ENCODE measurements around the gene ASB16.

ASB16 gene

GRCh38 chr17:44188576-44189403 lies 18.3 kb downstream of the ASB16 start:
- TF ChIP-seq Cebpa-rat (IDR thresholded peaks at IDR 0.05), result no peak
- no peaks in the 10 kb centered on the region for H3K9me3 ChIP-seq
- peaks cover 37% of the 10 kb centered on the region for H4K20me1 ChIP-seq
- H3K27ac ChIP-seq, result no peak overlapping the region
- H3K4me1 ChIP-seq, result peaks cover 36% of the 10 kb centered on the region
- H3K4me3 ChIP-seq, result no peak overlapping the region
- no peaks in the 10 kb centered on the region for H3K27me3 ChIP-seq
- peak overlapping the region; percentile 83 for H3K4me2 ChIP-seq
- peak overlapping the region; percentile 94 for H3K9ac ChIP-seq
- H3K36me3 ChIP-seq, result peaks cover 67% of the 10 kb centered on the region

DNA sequence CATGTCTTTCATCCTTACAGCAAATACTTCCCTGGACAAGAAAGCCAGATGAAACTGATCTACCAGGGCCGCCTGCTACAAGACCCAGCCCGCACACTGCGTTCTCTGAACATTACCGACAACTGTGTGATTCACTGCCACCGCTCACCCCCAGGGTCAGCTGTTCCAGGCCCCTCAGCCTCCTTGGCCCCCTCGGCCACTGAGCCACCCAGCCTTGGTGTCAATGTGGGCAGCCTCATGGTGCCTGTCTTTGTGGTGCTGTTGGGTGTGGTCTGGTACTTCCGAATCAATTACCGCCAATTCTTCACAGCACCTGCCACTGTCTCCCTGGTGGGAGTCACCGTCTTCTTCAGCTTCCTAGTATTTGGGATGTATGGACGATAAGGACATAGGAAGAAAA lies 20.0 kb downstream of the ASB16 start:
- no peak overlapping the region for H3K9ac ChIP-seq
- H3K36me3 ChIP-seq, result peaks cover 75% of the 10 kb centered on the region
- no peak overlapping the region for H3K4me3 ChIP-seq
- peaks cover 19% of the 10 kb centered on the region for H3K4me1 ChIP-seq
- TF ChIP-seq Cebpa-rat (IDR thresholded peaks at IDR 0.05), result no peak
- H3K9me3 ChIP-seq, result no peaks in the 10 kb centered on the region
- no peak overlapping the region for H3K4me2 ChIP-seq
- no peak overlapping the region for H3K27ac ChIP-seq
- H3K27me3 ChIP-seq, result no peaks in the 10 kb centered on the region
- peaks cover 29% of the 10 kb centered on the region for H4K20me1 ChIP-seq

DNA sequence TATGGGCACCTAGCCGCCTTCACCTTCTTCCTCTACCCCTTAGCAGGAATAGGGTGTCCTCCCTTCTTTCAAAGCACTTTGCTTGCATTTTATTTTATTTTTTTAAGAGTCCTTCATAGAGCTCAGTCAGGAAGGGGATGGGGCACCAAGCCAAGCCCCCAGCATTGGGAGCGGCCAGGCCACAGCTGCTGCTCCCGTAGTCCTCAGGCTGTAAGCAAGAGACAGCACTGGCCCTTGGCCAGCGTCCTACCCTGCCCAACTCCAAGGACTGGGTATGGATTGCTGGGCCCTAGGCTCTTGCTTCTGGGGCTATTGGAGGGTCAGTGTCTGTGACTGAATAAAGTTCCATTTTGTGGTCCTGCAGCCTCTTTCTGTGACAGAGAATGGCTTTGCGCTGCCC lies 20.9 kb downstream of the ASB16 start:
- H3K27ac ChIP-seq, result no peak overlapping the region
- H3K9ac ChIP-seq, result no peak overlapping the region
- no peaks in the 10 kb centered on the region for H3K27me3 ChIP-seq

GRCh38 chr17:44191941-44192496 lies 21.5 kb downstream of the ASB16 start:
- Histone ChIP-seq H3K9ac (no peak overlapping the region), H3K9me3 (no peaks in the 10 kb centered on the region), H3K36me3 (peaks cover 89% of the 10 kb centered on the region), H4K20me1 (peaks cover 26% of the 10 kb centered on the region; the same call in 1 of the 2 replicates), H3K4me3 (no peak overlapping the region), H3K27ac (no peak overlapping the region), H3K27me3 (no peaks in the 10 kb centered on the region), H3K4me2 (no peak overlapping the region), H3K4me1 (peaks cover 20% of the 10 kb centered on the region)
- TF ChIP-seq Cebpa-rat (IDR thresholded peaks at IDR 0.05), result no peak

More for the DNA sequence above, 20.9 kb downstream of the ASB16 start:
- Histone ChIP-seq H3K4me3 (no peak overlapping the region), H3K9me3 (no peaks in the 10 kb centered on the region), H3K4me1 (peaks cover 15% of the 10 kb centered on the region), H3K36me3 (peaks cover 82% of the 10 kb centered on the region), H3K4me2 (no peak overlapping the region), H4K20me1 (peaks cover 22% of the 10 kb centered on the region; the same call in 1 of the 2 replicates)
- TF ChIP-seq Cebpa-rat (IDR thresholded peaks at IDR 0.05), result no peak

- Histone ChIP-seq H3K9ac (0 out of 2 replicates have a peak overlapping the region, but pooled peaks have one; percentile 24), H3K4me1 (peaks cover 23% of the 10 kb centered on the region), H3K27ac (0 out of 2 replicates have a peak overlapping the region, but pooled peaks have one; percentile 44), H3K36me3 (peaks cover 96% of the 10 kb centered on the region), H4K20me1 (peaks cover 33% of the 10 kb centered on the region), H3K9me3 (no peaks in the 10 kb centered on the region), H3K27me3 (no peaks in the 10 kb centered on the region), H3K4me3 (no peak overlapping the region), H3K4me2 (no peak overlapping the region)
- TF ChIP-seq Cebpa-rat (IDR thresholded peaks at IDR 0.05), result no peak
Measured at GRCh38 chr17:44192750-44193149, 22.2 kb downstream of the ASB16 start.

DNA sequence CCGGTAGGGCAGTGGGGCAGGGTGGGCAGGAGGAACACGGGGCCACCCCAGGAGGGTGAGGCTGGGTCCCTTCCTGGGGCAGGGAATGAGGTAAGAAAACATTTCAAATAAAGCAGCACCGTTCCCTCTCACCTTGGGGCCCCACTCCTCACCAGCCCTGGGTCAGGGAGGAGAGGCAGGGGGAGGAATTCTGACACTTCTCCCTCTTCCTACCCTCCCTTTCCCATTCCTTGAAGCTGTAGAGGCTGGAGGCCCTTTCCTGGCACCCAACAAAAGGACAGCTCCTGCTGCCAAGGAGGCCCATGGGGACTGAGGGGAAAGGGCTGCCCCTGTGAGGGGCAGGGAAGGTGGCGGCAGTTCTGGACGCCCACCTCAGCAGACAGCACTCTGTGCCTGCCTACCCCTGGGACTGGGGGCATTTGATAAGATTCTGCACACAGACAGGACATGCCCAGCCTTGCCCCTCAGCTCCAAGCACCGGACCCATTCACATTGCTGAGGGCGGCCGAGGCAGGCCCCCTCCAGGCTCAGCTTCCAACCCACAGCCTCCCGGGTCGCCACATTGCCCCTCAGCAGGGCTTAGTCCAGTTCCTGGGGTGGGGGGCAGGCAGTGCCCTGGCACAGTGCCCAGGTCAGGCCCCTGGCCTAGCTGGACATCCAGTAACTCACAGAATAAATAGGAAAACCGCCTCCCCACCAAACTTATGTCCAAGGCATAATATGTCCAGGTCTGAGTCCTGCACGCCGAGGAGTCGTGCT lies 23.0 kb downstream of the ASB16 start:
- peaks cover 22% of the 10 kb centered on the region for H3K4me1 ChIP-seq
- H3K9me3 ChIP-seq, result no peaks in the 10 kb centered on the region
- peaks cover 34% of the 10 kb centered on the region for H4K20me1 ChIP-seq
- TF ChIP-seq Cebpa-rat (IDR thresholded peaks at IDR 0.05), result no peak
- H3K4me3 ChIP-seq, result no peak overlapping the region
- H3K36me3 ChIP-seq, result peaks cover 92% of the 10 kb centered on the region
- peak overlapping the region; percentile 44 for H3K27ac ChIP-seq
- H3K27me3 ChIP-seq, result no peaks in the 10 kb centered on the region
- H3K4me2 ChIP-seq, result no peak overlapping the region
- H3K9ac ChIP-seq, result 0 out of 2 replicates have a peak overlapping the region, but pooled peaks have one; percentile 24

DNA sequence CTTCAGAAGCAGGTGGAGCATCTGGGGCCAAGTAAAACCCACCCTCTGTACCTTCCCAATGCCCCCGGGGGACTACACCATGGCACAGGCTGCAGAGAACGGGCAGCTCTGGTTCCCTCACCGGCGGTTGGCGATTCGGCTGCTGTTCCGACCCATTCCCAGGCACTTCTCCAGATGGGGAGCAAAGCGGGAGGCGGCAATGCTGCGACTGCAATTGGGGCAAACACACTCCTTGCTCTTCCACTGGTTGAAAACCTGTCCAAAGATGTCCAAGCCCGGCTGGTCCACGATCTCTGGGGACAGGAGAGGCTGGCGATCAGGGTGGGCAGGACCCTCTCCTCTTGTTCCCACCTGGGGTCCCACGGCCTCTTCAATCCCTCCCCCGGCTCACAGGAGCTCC lies 26.6 kb downstream of the ASB16 start:
- Histone ChIP-seq H3K27me3 (no peaks in the 10 kb centered on the region), H3K9ac (peak overlapping the region; percentile 97; the same call in 1 of the 2 replicates), H3K36me3 (peaks cover 56% of the 10 kb centered on the region), H3K4me2 (peak overlapping the region; percentile 94), H3K27ac (peak overlapping the region; percentile 96), H4K20me1 (peaks cover 37% of the 10 kb centered on the region), H3K4me3 (peak overlapping the region; percentile 96; the same call in 1 of the 2 replicates), H3K9me3 (no peaks in the 10 kb centered on the region), H3K4me1 (peaks cover 33% of the 10 kb centered on the region)
- TF ChIP-seq Cebpa-rat (IDR thresholded peaks at IDR 0.05), result no peak

DNA sequence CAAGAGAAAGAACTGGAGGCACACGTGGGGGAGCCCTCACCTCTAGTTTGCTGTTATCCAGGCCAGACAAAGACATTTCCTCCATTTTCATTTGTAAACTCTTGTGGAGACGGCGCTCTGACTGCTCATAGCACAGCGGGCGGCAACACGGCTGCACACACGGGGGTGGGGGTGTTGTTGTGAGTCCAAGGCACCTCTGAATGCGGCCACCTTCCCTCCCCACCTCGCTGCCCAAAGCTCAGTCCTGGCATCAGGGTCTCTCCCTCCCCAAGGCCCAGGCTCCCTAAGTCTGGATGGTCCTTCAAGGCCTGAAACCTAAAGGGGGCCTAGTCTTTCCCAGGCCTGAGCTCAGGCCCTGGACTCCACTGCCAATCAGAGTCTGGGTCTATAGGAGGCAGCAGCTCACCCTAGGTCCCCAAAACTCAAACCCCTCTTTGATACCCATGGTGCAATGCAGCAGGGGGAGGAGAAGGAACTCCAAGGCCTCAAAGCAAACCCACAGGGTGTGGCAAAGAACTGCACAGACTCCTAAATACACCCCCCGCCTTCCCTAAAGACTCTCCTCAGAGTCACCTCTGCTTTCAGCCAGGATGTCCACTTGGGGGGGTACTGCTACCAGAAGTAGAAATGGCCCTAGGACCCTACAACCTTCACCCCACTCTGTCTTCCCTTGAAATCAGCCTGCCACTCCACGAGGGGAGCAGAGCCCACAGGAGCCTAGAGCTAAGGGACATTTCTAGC lies 27.6 kb downstream of the ASB16 start:
- H3K36me3 ChIP-seq, result peaks cover 45% of the 10 kb centered on the region
- no peaks in the 10 kb centered on the region for H3K9me3 ChIP-seq
- H3K27ac ChIP-seq, result peak overlapping the region; percentile 96
- H3K27me3 ChIP-seq, result no peaks in the 10 kb centered on the region
- TF ChIP-seq Cebpa-rat (IDR thresholded peaks at IDR 0.05), result no peak
- H4K20me1 ChIP-seq, result peaks cover 37% of the 10 kb centered on the region
- peak overlapping the region; percentile 94 for H3K4me2 ChIP-seq
- peak overlapping the region; percentile 96 for H3K4me3 ChIP-seq
- H3K4me1 ChIP-seq, result peaks cover 43% of the 10 kb centered on the region
- H3K9ac ChIP-seq, result peak overlapping the region; percentile 97

Data from BLaER1 (cell line).